K562 (cell line): ENCODE measurements around the gene IFNA5. TPM values are rescaled to one million over a fixed set of nuclear protein-coding genes. Genes with fewer than 3 reads are reported as not detected.

ENCODE experiments used
- ATAC-seq: fragments of 200-7000 bp; cut with Tn5 transposase; 3 replicates; pipeline ENCODE4 v1.9.1; 2020; ENCODE audit warnings: moderate library complexity
- BruUV-seq: library from RNA; stranded (reverse); fragments of 400-500 nt; replicated peaks from 2 replicates; lab custom pipeline; 2021; lab: Mats Ljungman, UMichigan
- CTCF ChIA-PET: fragments of 300-600 bp; formaldehyde crosslinking; extraction: SDS; loops from one replicate; lab custom pipeline; 2021; ENCODE audit warnings: low intra/inter-chr PET ratio; lab: Yijun Ruan, JAX
- POLR2A ChIA-PET: fragments of 300-600, 350-650 bp; sonication (Branson Sonifier 250); formaldehyde crosslinking; extraction: SDS; loops from one replicate; lab custom pipeline; 2021; ENCODE audit warnings: antibody characterized with exemption, inconsistent platforms; lab: Yijun Ruan, JAX
- DNase-seq, 4 experiments: peaks; one replicate each; pipeline versions ENCODE4 v3.0.0 to v3.0.0-alpha.2; 2011 to 2018; ENCODE audit warnings: low spot score in 3 of 4, mixed read lengths in 3 of 4; ENCODE audit errors: extremely low read depth in 1 of 4
- FAIRE-seq: peaks from 2 replicates; lab custom pipeline; 2011; peaks lifted over from hg19 to GRCh38; lab: Jason Lieb, UNC
- H2AFZ ChIP-seq: 2 replicates; pipeline ENCODE4 v1.6.0; 2011; ENCODE audit warnings: low read depth, low read length, control low read depth, inconsistent platforms
- H3K27ac ChIP-seq: fragments of 200-600 bp; 3 replicates; pipeline ENCODE4 v1.8.0; 2011; ENCODE audit warnings: low read depth, mild to moderate bottlenecking, control low read depth, inconsistent platforms, low read length, moderate library complexity, mixed read lengths; ENCODE audit errors: extremely low read depth
- H3K27me3 ChIP-seq, 2 experiments: fragments of 300-600 bp in 1 of 2; 2 replicates in 1 of 2; 3 replicates in 1 of 2; pipeline versions ENCODE4 v1.6.0 to v1.8.0; 2011; ENCODE audit warnings: inconsistent platforms in 2 of 2, low read length in 2 of 2, mild to moderate bottlenecking in 1 of 2, mixed read lengths in 1 of 2, moderate library complexity in 1 of 2; ENCODE audit not compliant: control insufficient read depth in 2 of 2, insufficient read depth in 2 of 2
- H3K36me3 ChIP-seq: fragments of 300-600 bp; 3 replicates; pipeline ENCODE4 v1.8.0; 2011; ENCODE audit warnings: mild to moderate bottlenecking, low read length, inconsistent platforms; ENCODE audit not compliant: control insufficient read depth, insufficient read depth
- H3K4me1 ChIP-seq, 2 experiments: fragments of 200-600 bp in 1 of 2; replicated peaks in 1 of 2; 2 replicates in 1 of 2; 3 replicates in 1 of 2; pipeline versions ENCODE4 v1.5.1 to v1.8.0; 2011; ENCODE audit warnings: inconsistent platforms in 2 of 2, low read length in 2 of 2, mild to moderate bottlenecking in 1 of 2, mixed read lengths in 1 of 2, moderate library complexity in 1 of 2; ENCODE audit not compliant: control insufficient read depth in 2 of 2, insufficient read depth in 2 of 2
- H3K4me2 ChIP-seq: 2 replicates; pipeline ENCODE4 v1.6.1; 2011; ENCODE audit warnings: low read length, control low read depth, inconsistent platforms, mixed read lengths; ENCODE audit not compliant: insufficient read depth
- H3K4me3 ChIP-seq: fragments of 200-600 bp; sonication (generic), shearing (Covaris generic); 2 replicates; pipeline ENCODE4 v1.5.1; 2016; ENCODE audit warnings: control low read depth, inconsistent platforms
- H3K79me2 ChIP-seq: fragments of 200-600 bp; 3 replicates; pipeline ENCODE4 v1.8.0; 2011; ENCODE audit warnings: low read length, inconsistent platforms; ENCODE audit not compliant: control insufficient read depth, insufficient read depth
- H3K9ac ChIP-seq, 2 experiments: 2 replicates each; pipeline versions ENCODE4 v1.6.0 to v1.6.1; 2011; ENCODE audit warnings: low read depth in 2 of 2, low read length in 2 of 2, control low read depth in 1 of 2, inconsistent platforms in 1 of 2, mild to moderate bottlenecking in 1 of 2, mixed read lengths in 1 of 2; ENCODE audit not compliant: insufficient read depth in 1 of 2
- H3K9me1 ChIP-seq: one replicate; pipeline ENCODE4 v1.6.0; 2011; ENCODE audit warnings: inconsistent platforms, mild to moderate bottlenecking, low read length, moderate library complexity; ENCODE audit not compliant: control insufficient read depth, insufficient read depth
- H3K9me3 ChIP-seq: replicated peaks from 2 replicates; pipeline ENCODE4 v1.5.1; 2011; ENCODE audit warnings: low read depth, low read length, inconsistent platforms; ENCODE audit not compliant: control insufficient read depth, insufficient read depth
- H4K20me1 ChIP-seq: replicated peaks from 2 replicates; pipeline ENCODE4 v1.6.1; 2011; ENCODE audit warnings: low read length, inconsistent platforms, mixed read lengths; ENCODE audit not compliant: control insufficient read depth, insufficient read depth
- RBM25 ChIP-seq: fragments of 200-400 bp; formaldehyde crosslinking; IDR thresholded peaks from 2 replicates; pipeline ENCODE4 v1.6.1; 2018; ENCODE audit warnings: low read length, low read depth, moderate library complexity; ENCODE audit not compliant: severe bottlenecking
- TFAM ChIP-seq: fragments of 250-450 bp; sonication (Bioruptor Pico); conservative IDR thresholded peaks from 2 replicates; pipeline ENCODE4 v1.5.0; 2021; ENCODE audit warnings: mild to moderate bottlenecking, moderate library complexity
- ZNF583 ChIP-seq: fragments of 250-450 bp; sonication (Bioruptor Pico); IDR thresholded peaks from 2 replicates; pipeline ENCODE4 v1.4.0; 2020
- WGBS: fragments of 100-300 bp; shearing (Covaris generic); methylation state at CpG from one replicate; pipeline ENCODE4 v1.1.6; 2016; ENCODE audit warnings: low coverage, mixed read lengths; ENCODE audit not compliant: insufficient coverage; ENCODE audit errors: missing lambda C conversion rate; 5-methylcytosine and 5-hydroxymethylcytosine counted together
- in situ Hi-C: fragments of 300-500 bp; cut with MboI; formaldehyde crosslinking; loops from 4 replicates; pipeline ENCODE4 v1.15.0; 2018; ENCODE audit warnings: inconsistent platforms, mixed read lengths
- intact Hi-C: fragments of 100-400 bp; cut with micrococcal nuclease; formaldehyde crosslinking; loops from 2 replicates; pipeline ENCODE4 v1.14.2; 2022
- polyA plus RNA-seq, 8 experiments: library from polyadenylated mRNA; depleted of rRNA in 4 of 8; stranded (reverse) in 5 of 8; unstranded in 3 of 8; fragments of >200 nt; fragmentation: Nextera tagmentation in 2 of 8; fragmentation: Illumina TruSeq in 1 of 8; extraction: Ambion mirVana in 2 of 8; extraction: Trizol in 1 of 8; gene quantifications; 2 replicates each; pipeline versions ENCODE4 v1.2.1 to v1.2.3, GENCODE V29; 2011 to 2014; ENCODE audit warnings: inconsistent platforms in 1 of 8, missing spikeins in 1 of 8
- total RNA-seq, 7 experiments: library from RNA; depleted of rRNA in 6 of 7; stranded (reverse); fragments of >200 nt in 6 of 7; fragmentation: Illumina TruSeq in 2 of 7; extraction: Trizol in 2 of 7; gene quantifications; 2 replicates each; pipeline versions ENCODE4 v1.2.1 to v1.2.3, GENCODE V29; 2011 to 2021; ENCODE audit warnings: low replicate concordance in 1 of 7
- TF ChIP-seq, protein P1 (sequence below): fragments of 250-450 bp; sonication (Bioruptor Pico); IDR thresholded peaks from 2 replicates; pipeline ENCODE4 v1.6.1; 2021; ENCODE audit warnings: mild to moderate bottlenecking

Gene IFNA5
- total and polyA plus RNA-seq, 9 of the 15 experiments (the other 6 are each of a cell fraction or from before 2014, with no cell fraction given): not detected

DNA sequence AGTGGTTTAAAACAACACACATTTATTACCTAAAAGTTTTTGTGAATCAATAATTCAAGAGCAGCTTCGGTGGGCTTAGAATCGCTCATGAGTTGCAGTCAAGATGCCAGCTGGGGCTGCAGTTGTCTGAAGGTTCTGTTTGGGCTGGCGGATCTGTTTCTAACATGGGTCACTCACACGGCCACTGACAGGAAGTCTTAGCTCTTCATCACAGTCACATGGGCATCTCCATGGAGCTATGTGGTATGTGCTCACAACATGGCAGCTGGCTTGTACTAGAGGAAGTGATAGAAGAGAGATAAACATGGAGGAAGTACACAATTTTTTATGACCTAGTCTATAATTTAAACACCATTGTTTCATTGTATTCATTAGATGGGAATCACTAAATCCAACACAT lies 18.9 kb upstream of the IFNA5 start:
- H2AFZ ChIP-seq: no peak overlapping the region
- no peaks in the 10 kb centered on the region for H3K79me2 ChIP-seq
- no peak overlapping the region for H3K9ac ChIP-seq
- H3K9me1 ChIP-seq: no peaks in the 10 kb centered on the region
- no peaks in the 10 kb centered on the region for H3K4me1 ChIP-seq
- POLR2A ChIA-PET: no interaction called here
- TF ChIP-seq ZNF583 (CRISPR knock-in tag): no peak
- TF ChIP-seq, protein P1, sequence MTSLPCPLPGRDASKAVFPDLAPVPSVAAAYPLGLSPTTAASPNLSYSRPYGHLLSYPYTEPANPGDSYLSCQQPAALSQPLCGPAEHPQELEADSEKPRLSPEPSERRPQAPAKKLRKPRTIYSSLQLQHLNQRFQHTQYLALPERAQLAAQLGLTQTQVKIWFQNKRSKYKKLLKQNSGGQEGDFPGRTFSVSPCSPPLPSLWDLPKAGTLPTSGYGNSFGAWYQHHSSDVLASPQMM: no peak
- no peak for TF ChIP-seq TFAM (CRISPR knock-in tag)
- no peaks in the 10 kb centered on the region for H3K27me3 ChIP-seq
- H3K9me3 ChIP-seq: no peaks in the 10 kb centered on the region
- ATAC-seq (no peak), DNase-seq (no peak), FAIRE-seq (no peak)
- no peak overlapping the region for H3K4me2 ChIP-seq
- CTCF ChIA-PET: no interaction called here
- H3K27ac ChIP-seq: no peak overlapping the region
- no peaks in the 10 kb centered on the region for H3K36me3 ChIP-seq
- intact Hi-C loops (no loop called here), in situ Hi-C loops (no loop called here)
- whole genome bisulfite sequencing: no CpG with 5 or more reads among the region's 4 CpGs
- no peak overlapping the region for H3K4me3 ChIP-seq
- no TSS peak for BruUV-seq
- no peaks in the 10 kb centered on the region for H4K20me1 ChIP-seq

DNA sequence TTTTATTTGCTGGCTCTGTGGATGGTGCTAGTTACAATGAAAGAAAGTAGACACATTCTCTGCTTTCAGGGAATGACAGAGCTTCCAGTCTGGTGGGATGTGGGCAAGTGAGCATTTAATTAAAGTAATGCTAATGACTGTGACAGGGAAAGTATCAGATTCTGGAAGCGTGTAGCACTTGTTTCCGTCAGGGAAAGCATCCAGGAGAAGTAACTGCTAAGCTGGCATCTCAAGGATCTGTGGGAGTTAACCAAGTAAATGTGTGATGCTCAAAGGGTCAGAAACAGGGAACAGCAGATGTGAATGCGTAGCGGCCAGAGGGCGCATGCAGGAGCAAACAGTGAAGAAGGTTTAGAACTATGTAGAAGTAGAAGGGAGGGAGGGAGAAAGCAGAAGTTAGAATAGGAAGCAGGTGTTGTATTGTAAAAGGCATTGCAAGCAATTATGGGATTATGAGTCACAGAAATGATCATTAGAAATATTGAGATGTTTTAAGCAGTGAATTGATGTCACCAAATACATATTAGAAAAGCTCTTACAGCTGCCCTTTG lies 17.9 kb upstream of the IFNA5 start:
- POLR2A ChIA-PET: no interaction called here
- H3K36me3 ChIP-seq: no peaks in the 10 kb centered on the region
- no peaks in the 10 kb centered on the region for H3K79me2 ChIP-seq
- ATAC-seq (no peak), FAIRE-seq (no peak), DNase-seq (no peak)
- in situ Hi-C loops (no loop called here), intact Hi-C loops (no loop called here)
- no peak overlapping the region for H3K4me2 ChIP-seq
- no peaks in the 10 kb centered on the region for H3K4me1 ChIP-seq
- BruUV-seq: no TSS peak
- no peak overlapping the region for H3K27ac ChIP-seq
- no peaks in the 10 kb centered on the region for H3K27me3 ChIP-seq
- H3K9me3 ChIP-seq: no peaks in the 10 kb centered on the region
- WGBS: no CpG with 5 or more reads among the region's 5 CpGs
- no peak overlapping the region for H3K4me3 ChIP-seq
- CTCF ChIA-PET: no interaction called here
- no peaks in the 10 kb centered on the region for H4K20me1 ChIP-seq
- no peak overlapping the region for H3K9ac ChIP-seq
- TF ChIP-seq RBM25: no peak
- H2AFZ ChIP-seq: no peak overlapping the region
- H3K9me1 ChIP-seq: no peaks in the 10 kb centered on the region
